GM19043 (cell line): ENCODE data around the gene INO80.

ENCODE experiments used
- ATAC-seq: cut with Tn5 transposase; IDR thresholded peaks from one replicate; pipeline ENCODE4 v1.9.1; 2021; ENCODE audit warnings: low read depth; ENCODE audit not compliant: unreplicated experiment

The INO80 gene

GRCh38 chr15:41051139-41051538, 64.9 kb downstream of the INO80 start:
- ATAC-seq, result no peak

GRCh38 chr15:41048852-41049251, 67.2 kb downstream of the INO80 start:
- ATAC-seq, result no peak

- no peak for ATAC-seq
Measured at GRCh38 chr15:41048397-41048796, 67.7 kb downstream of the INO80 start.

- ATAC-seq, result no peak
Measured at GRCh38 chr15:41047474-41047873, 68.6 kb downstream of the INO80 start.

- no peak for ATAC-seq
Measured at GRCh38 chr15:41043276-41043951, 72.7 kb downstream of the INO80 start.

GRCh38 chr15:41042851-41043250, 73.2 kb downstream of the INO80 start:
- no peak for ATAC-seq

- no peak for ATAC-seq
Measured at GRCh38 chr15:41039121-41039520, 77.0 kb downstream of the INO80 start.

- no peak for ATAC-seq
Measured at GRCh38 chr15:41032079-41032328, 84.1 kb downstream of the INO80 start.

- ATAC-seq, result no peak
Measured at GRCh38 chr15:41031232-41032078, 84.6 kb downstream of the INO80 start.

- no peak for ATAC-seq
Measured at GRCh38 chr15:41028853-41029252, 87.2 kb downstream of the INO80 start.

- no peak for ATAC-seq
Measured at GRCh38 chr15:41025393-41025792, 90.7 kb downstream of the INO80 start.

GRCh38 chr15:41024885-41025284, 91.2 kb downstream of the INO80 start:
- no peak for ATAC-seq

- ATAC-seq, result no peak
Measured at GRCh38 chr15:41024131-41024530, 91.9 kb downstream of the INO80 start.

- ATAC-seq, result no peak
Measured at GRCh38 chr15:41022487-41023090, 93.5 kb downstream of the INO80 start.

GRCh38 chr15:41020829-41021228, 95.3 kb downstream of the INO80 start:
- no peak for ATAC-seq

- no peak for ATAC-seq
Measured at GRCh38 chr15:41020311-41020710, 95.8 kb downstream of the INO80 start.

GRCh38 chr15:41019174-41019573, 96.9 kb downstream of the INO80 start:
- no peak for ATAC-seq

- no peak for ATAC-seq
Measured at GRCh38 chr15:41018534-41018933, 97.5 kb downstream of the INO80 start.

- ATAC-seq, result no peak
Measured at GRCh38 chr15:41017066-41017735, 98.9 kb downstream of the INO80 start.

GRCh38 chr15:41013691-41014414, 102.2 kb downstream of the INO80 start:
- no peak for ATAC-seq
